Activated CD4-positive, alpha-beta T cell treated with anti-CD3 and anti-CD28 coated beads, Interleukin-2, amount 10 ng/mL, durations not matched to agents 7 days and 5 days (primary cell): ENCODE measurements around the gene KRT79. TPM values are rescaled to one million over a fixed set of nuclear protein-coding genes. Genes with fewer than 3 reads are reported as not detected.
"Not testable (repeated sequence)": the region's sequence is repeated elsewhere in the genome, so short reads cannot be mapped to it uniquely, and the experiment has no call there.

Experiments used
- CTCF ChIA-PET: fragments of 350-600 bp; sonication (Branson Sonifier 250); formaldehyde crosslinking; loops from one replicate; lab custom pipeline; 2021; ENCODE audit warnings: antibody characterized with exemption; lab: Charles Lee
- POLR2A ChIA-PET: fragments of 350-600 bp; sonication (Branson Sonifier 250); formaldehyde crosslinking; loops from one replicate; lab custom pipeline; 2021; ENCODE audit warnings: antibody characterized with exemption; lab: Charles Lee
- DNase-seq: peaks from one replicate; pipeline ENCODE4 v3.0.0-alpha.2; 2020
- H3K27ac Mint-ChIP-seq: one replicate; pipeline ENCODE4 v1.8.0; 2021; ENCODE audit warnings: mild to moderate bottlenecking, moderate library complexity, mixed read lengths
- H3K27me3 Mint-ChIP-seq: one replicate; pipeline ENCODE4 v1.8.0; 2021; ENCODE audit warnings: mixed read lengths
- H3K36me3 Mint-ChIP-seq: one replicate; pipeline ENCODE4 v1.8.0; 2021; ENCODE audit warnings: low read depth, mixed read lengths
- H3K4me1 Mint-ChIP-seq: one replicate; pipeline ENCODE4 v1.8.0; 2021; ENCODE audit warnings: mixed read lengths
- H3K4me3 Mint-ChIP-seq: one replicate; pipeline ENCODE4 v1.8.0; 2021; ENCODE audit warnings: mild to moderate bottlenecking, moderate library complexity, mixed read lengths
- H3K9me3 Mint-ChIP-seq: one replicate; pipeline ENCODE4 v1.8.0; 2021; ENCODE audit warnings: mixed read lengths
- total RNA-seq, 2 experiments: library from RNA; stranded (reverse); gene quantifications; one replicate each; pipeline ENCODE4 v1.2.3, GENCODE V29; 2021

The KRT79 gene
- total RNA-seq: not detected

DNA sequence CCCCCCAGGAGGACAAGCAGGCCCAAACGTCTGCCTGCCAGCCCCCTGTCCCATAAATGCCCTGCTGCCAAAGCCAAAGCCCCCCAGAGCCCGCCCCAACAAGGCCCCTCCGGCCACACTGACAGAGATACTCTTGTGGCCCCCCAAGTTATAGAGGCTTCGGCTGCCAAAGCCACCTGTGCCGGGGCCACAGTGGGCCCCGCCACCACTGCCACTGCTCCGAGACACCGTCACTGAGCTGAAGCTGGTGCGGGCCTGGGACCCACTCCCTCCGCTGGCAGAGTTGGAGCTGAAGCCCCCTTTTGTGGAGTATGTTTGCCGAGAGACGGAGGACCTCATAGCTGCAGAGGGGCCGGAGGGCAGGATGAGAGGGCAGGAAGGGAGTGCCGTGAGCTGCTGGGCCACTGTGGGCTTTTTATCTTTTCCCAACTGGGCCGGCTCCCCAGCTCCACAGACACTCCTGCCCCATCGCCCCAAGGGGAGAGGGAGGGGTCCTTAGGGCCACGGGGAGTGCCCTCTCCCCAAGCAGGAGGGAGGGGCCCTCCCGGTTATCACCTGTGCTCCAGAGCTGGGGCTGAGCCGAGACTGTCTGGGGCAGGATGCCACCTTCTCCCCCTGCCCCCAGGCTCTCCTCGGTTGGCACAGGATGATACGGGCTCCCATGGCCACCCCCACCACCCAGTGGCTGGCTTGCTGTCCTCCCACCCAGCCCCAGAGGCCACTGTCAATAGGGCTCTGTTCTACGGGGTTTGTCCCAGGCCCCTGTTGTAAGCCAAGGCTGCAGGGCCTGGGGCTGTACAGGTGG is at the start of gene KRT79:
Gene KRT79 (minus strand): TSS at position 390 of the 805 bp plus-strand sequence. CDS start 51 bp downstream, at position 339.
- POLR2A ChIA-PET: no interaction called here

DNA sequence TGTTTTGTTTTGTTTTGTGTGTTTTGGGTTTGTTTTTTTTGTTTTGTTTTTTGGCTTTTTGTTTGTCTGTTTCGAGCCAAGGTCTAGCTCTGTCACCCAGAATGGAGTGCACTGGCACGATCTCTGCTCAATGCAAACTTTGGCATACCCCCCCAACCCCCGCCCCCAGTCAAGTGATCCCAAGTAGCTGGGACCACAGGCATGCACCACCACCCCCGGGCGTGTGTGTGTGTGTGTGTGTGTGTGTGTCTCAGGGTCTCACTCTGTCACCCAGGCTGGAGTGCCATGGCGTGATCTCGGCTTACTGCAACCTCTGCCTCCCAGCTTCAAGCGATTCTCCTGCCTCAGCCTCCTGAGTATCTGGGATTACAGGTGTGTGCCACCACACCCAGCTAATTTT is 46.4 kb upstream of the KRT79 start:
- CTCF ChIA-PET: interaction anchor here (0.5 to 3.8 kb wide), 21 partner anchors 10 to 519 kb away, joined by 3 to 21 read pairs (median 5); no protein-coding TSS in a partner anchor
- POLR2A ChIA-PET: interaction anchor here (0.6 kb wide), 1 partner anchor 293 kb away, joined by 3 read pairs; no protein-coding TSS in a partner anchor

More for the DNA sequence above, at the start of gene KRT79:
- H3K4me3 Mint-ChIP-seq: no peak within 1 kb of the TSS
- no peaks in the 10 kb centered on the region for H3K27me3 Mint-ChIP-seq
- no peak within 1 kb of the TSS for H3K27ac Mint-ChIP-seq
- no peaks in the 10 kb centered on the region for H3K36me3 Mint-ChIP-seq
- no peaks in the 10 kb centered on the region for H3K9me3 Mint-ChIP-seq
- CTCF ChIA-PET: interaction anchor here (1.3 kb wide), 1 partner anchor 39 kb away, joined by 3 read pairs; no protein-coding TSS in a partner anchor
- no peak for DNase-seq
- H3K4me1 Mint-ChIP-seq: peaks cover 22% of the 10 kb centered on the region

DNA sequence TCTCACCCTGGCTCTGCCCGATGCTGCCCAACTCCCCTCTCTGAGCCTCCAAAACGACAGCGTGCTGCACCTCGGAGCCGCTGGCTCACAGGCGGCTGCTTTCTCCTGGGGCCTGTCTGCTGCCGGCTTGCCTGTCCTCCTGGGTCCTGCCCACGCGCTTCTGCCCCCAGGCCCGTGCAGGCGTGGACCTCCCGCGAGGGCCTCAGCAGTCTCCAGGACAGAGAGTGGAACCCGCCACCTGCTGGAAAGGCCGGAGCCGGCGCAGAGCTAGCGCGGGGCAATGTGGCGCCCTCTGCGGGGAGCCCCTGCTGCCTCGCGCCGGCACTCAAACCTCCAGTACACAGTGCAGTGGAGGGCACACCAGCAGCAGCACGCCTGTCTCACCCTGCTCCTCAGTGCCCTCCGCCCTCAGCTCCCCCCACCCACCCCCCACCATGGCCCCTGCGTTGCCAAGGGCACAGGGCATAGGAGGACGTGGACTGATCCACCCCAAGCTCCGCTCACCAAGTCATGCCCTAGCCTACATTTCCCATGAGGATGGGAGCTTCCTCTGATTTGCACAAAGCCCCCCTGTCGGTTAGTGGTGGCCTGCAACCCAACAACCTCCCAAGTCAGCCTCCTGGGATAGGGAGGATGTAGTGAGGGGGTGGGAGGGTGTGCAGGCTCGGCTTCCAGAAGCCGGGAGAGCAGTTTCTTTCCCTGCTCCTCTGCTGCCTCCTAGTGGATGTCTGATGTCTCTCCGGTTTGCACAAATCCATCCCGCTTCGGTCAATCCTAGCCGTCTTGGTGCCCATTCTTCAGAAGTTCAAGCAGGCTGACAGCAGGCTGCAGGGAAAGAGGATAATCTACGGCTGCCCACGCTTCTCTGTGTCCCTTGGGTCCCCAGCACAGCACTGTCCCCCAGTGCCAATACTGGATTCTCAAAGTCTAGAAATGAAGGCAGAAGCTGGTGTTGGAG is 45.6 kb upstream of the KRT79 start:
- peak overlapping the region; percentile 31 for H3K4me3 Mint-ChIP-seq
- H3K27ac Mint-ChIP-seq: no peak overlapping the region
- POLR2A ChIA-PET: interaction anchor here (0.6 kb wide), 1 partner anchor 292 kb away, joined by 3 read pairs; no protein-coding TSS in a partner anchor

More for the DNA sequence above, 46.4 kb upstream of the KRT79 start:
- not testable (repeated sequence) for H3K9me3 Mint-ChIP-seq, H3K4me3 Mint-ChIP-seq, H3K27me3 Mint-ChIP-seq, DNase-seq, H3K4me1 Mint-ChIP-seq, H3K36me3 Mint-ChIP-seq
- H3K27ac Mint-ChIP-seq: peak overlapping the region; percentile 55

DNA sequence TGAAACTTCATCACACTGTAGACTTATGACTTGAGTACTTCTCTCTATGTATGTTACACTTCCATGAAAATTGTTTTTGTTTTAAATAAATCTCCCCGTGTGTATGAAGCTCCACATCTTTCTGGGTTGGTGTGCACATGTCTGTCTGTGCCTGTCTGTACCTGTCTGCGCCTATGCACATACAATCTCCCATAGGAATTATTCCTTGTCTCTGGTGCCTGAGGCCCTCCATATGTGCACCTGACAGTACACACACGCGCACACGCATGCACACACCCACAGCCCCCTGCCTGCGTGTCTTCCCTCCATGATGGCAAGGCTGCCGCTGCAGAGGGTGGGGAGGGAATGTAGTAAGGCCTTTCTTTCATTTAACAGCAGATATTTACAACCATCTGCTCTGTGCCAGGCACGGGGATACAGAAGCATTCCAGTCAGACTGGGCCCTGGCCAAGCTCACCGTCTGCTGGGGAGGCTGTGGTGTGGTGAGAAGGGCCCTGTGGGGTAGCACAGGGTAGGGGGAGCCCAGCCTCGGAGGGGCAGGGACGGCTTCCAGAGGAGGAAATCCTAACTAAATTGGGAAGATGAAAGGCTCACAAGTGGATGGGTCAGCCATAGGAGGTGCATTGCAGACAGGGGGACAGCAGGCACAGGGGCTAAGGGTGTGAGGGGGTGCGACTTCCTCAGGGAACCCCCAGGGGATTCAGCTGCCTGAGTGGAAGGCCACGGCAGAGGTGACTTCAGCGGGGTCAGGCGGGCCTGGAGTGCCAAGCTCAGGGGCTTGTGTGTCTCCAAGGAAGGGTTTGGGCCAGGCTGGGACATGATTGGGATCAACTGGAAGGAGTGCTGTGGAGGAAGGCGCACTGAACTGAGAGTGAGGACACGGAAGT is 44.6 kb upstream of the KRT79 start:
- DNase-seq: no peak
- no peaks in the 10 kb centered on the region for H3K36me3 Mint-ChIP-seq
- peaks cover 16% of the 10 kb centered on the region for H3K4me1 Mint-ChIP-seq
- no peak overlapping the region for H3K4me3 Mint-ChIP-seq
- ChIA-PET POLR2A (no interaction called here), CTCF (interaction anchor here (0.6 to 3.8 kb wide), 30 partner anchors 8 to 721 kb away, joined by 3 to 21 read pairs (median 4); partner anchors contain the start of gene KRT73)
- H3K27me3 Mint-ChIP-seq: peaks cover 9% of the 10 kb centered on the region
- H3K27ac Mint-ChIP-seq: no peak overlapping the region
- no peaks in the 10 kb centered on the region for H3K9me3 Mint-ChIP-seq

More for the DNA sequence above, 45.6 kb upstream of the KRT79 start:
- Mint-ChIP-seq H3K27me3 (peaks cover 6% of the 10 kb centered on the region), H3K36me3 (no peaks in the 10 kb centered on the region), H3K9me3 (no peaks in the 10 kb centered on the region), H3K4me1 (peaks cover 10% of the 10 kb centered on the region)
- CTCF ChIA-PET: interaction anchor here (0.5 to 3.8 kb wide), 40 partner anchors 9 to 722 kb away, joined by 3 to 21 read pairs (median 4); partner anchors contain the start of gene KRT73
- DNase-seq: peak; percentile 75

DNA sequence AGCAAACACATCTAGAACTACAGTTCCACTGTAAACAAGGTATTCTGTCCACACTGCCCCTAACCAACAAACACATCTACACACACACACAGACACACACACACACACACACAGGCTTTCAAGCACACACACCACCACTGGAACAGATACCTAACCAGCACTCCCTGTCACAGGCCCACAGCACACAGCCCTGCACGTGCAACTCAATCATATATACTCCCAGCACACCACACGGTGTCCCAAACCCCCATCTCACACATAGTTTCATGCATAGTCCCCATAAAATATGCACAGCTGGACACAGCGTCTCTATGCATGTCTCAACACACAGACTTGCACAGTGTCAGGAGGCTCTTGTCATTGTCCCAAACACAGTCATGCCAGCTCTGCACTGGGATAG is 43.1 kb upstream of the KRT79 start:
- Mint-ChIP-seq H3K4me1 (peaks cover 23% of the 10 kb centered on the region), H3K4me3 (no peak overlapping the region), H3K27ac (peak overlapping the region; percentile 10), H3K27me3 (peaks cover 15% of the 10 kb centered on the region), H3K9me3 (no peaks in the 10 kb centered on the region), H3K36me3 (no peaks in the 10 kb centered on the region)
- CTCF ChIA-PET: interaction anchor here (0.6 to 1.2 kb wide), 3 partner anchors 108 to 296 kb away, joined by 3 read pairs; no protein-coding TSS in a partner anchor
- POLR2A ChIA-PET: no interaction called here
- DNase-seq: no peak

DNA sequence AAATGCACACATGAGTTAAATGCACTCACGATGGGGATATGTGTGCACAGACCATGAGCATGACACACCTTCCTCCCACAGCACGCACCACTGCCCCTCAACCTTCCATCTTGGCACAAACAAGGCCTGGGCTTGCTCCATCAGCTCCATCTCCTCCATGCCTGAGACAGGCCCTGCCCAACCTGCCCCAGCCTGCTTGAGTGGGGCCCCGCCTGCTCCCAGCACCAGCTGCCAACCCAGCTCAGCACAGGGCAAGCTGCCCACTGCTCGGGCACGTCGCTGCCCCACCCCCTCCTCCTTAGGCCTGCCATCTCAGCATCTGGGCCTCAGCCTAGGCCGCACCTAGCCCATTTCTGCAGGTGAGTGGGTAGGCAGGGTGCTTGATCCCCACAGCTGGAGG is 42.3 kb upstream of the KRT79 start:
- CTCF ChIA-PET: interaction anchor here (1.4 kb wide), 1 partner anchor 104 kb away, joined by 4 read pairs; no protein-coding TSS in a partner anchor
- Mint-ChIP-seq H3K9me3 (no peaks in the 10 kb centered on the region), H3K36me3 (no peaks in the 10 kb centered on the region), H3K4me3 (no peak overlapping the region), H3K27me3 (peaks cover 13% of the 10 kb centered on the region), H3K27ac (no peak overlapping the region), H3K4me1 (peaks cover 23% of the 10 kb centered on the region)
- no peak for DNase-seq
- POLR2A ChIA-PET: no interaction called here

DNA sequence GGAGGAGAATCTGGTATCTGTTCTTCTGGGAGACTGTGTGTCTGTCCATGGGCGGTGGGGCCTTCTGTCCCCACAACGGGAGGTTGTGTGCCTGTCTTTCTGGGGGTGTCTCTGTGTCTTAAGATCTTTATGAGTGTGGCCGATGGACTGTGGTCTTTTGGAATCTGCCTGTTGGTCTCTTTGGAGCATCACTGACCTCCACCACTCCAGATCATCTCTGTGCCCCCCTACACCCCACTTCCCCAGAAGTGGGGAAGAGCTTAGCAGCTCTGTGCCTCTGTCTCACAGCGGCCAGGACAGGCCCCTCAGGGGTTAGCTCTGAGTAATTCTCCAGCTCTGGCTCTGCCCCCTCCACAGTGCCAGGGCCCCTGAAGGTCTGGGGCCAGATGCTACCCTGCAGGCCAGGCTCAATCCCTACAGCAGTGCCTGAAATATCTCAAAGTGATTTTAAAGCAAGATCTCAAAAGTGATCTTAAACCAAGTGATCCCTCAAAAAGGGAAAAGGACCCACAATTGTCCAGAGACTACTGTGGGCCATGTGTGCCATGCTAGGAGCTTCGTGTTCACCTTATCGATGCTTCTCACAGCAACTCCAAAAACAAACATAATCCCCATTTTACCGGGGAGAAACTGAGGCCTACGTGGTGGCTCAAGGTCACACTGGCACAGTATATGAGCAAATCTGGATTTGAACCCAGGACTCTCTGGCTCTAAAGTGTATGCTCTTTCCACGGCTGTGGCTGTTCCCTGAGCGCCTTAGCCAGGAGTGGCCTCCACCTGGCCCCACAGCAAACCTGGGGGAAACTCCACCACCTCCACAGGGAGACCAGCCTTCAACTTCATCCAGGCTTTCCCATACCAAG is 40.7 kb upstream of the KRT79 start:
- Mint-ChIP-seq H3K4me1 (peaks cover 17% of the 10 kb centered on the region), H3K4me3 (peak overlapping the region; percentile 62), H3K27me3 (peaks cover 9% of the 10 kb centered on the region), H3K27ac (peak overlapping the region; percentile 73), H3K36me3 (no peaks in the 10 kb centered on the region), H3K9me3 (no peaks in the 10 kb centered on the region)
- DNase-seq: no peak
- ChIA-PET POLR2A (no interaction called here), CTCF (interaction anchor here (0.9 to 2.3 kb wide), 5 partner anchors 94 to 718 kb away, joined by 3 to 7 read pairs (median 5); no protein-coding TSS in a partner anchor)

DNA sequence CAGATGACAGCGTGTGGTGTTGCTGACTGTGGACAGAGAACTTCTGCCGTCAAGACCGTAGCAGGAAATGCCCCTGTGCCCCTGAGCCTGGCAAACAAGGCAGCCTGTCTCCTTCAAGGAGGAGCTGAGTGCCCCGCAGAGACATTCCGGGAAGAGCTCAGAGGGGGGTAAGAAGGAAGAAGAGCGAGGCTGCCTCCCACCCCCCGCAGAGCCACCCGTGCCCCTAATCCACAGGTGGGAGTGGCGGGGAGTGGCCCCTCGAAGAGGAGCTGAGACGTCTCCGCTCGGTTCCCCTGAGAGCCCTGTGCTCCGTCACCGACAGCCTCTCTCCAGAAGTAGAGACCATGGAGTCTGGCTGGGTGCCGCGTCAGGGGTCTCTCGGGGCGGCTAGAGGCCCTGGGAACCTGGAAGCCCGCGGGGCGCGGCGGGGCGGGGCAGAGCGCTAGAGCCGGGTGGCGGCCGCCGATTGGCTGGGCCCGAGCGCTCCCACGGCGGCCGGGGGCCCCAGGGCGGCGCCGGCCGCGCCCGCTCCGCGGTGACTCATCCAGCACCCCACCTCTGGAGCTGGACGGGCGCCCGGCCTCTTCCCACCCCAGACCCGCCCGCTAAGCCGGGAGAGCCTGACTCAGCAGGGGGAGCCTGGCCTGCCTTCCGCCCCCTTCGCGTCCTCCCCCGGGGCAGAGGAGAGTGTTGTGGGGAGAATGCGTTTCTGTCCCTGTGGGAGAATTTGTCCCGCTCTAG is 39.9 kb upstream of the KRT79 start:
- ChIA-PET POLR2A (interaction anchor here (0.6 kb wide), 1 partner anchor 720 kb away, joined by 6 read pairs; no protein-coding TSS in a partner anchor), CTCF (interaction anchor here (0.9 to 2.3 kb wide), 10 partner anchors 9 to 717 kb away, joined by 3 to 7 read pairs (median 4); no protein-coding TSS in a partner anchor)
- Mint-ChIP-seq H3K4me3 (peak overlapping the region; percentile 72), H3K27ac (peak overlapping the region; percentile 81), H3K9me3 (no peaks in the 10 kb centered on the region), H3K27me3 (peaks cover 9% of the 10 kb centered on the region), H3K36me3 (no peaks in the 10 kb centered on the region), H3K4me1 (peaks cover 18% of the 10 kb centered on the region)
- peak; percentile 39 for DNase-seq

DNA sequence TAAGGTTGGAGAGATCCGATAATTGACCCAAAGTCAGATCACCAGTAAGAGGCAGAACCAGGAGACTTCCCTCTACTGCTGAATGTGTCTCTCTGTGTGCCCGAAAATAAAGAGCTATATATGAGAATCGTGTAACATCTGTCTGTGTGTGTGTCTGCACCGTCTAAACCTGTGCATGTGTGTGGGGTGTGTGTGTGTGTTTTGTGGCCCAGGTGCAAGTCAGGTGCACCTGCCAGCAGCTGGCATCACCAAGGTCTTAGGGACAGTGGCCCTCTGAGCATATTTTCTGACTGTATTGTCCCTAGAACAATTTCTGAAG is 39.4 kb upstream of the KRT79 start:
- Mint-ChIP-seq H3K36me3 (no peaks in the 10 kb centered on the region), H3K4me1 (peaks cover 20% of the 10 kb centered on the region), H3K27ac (peak overlapping the region; percentile 81), H3K4me3 (peak overlapping the region; percentile 72), H3K9me3 (no peaks in the 10 kb centered on the region), H3K27me3 (peaks cover 9% of the 10 kb centered on the region)
- POLR2A ChIA-PET: no interaction called here
- CTCF ChIA-PET: interaction anchor here (1.0 to 2.3 kb wide), 10 partner anchors 9 to 716 kb away, joined by 3 to 7 read pairs (median 5); no protein-coding TSS in a partner anchor
- no peak for DNase-seq

DNA sequence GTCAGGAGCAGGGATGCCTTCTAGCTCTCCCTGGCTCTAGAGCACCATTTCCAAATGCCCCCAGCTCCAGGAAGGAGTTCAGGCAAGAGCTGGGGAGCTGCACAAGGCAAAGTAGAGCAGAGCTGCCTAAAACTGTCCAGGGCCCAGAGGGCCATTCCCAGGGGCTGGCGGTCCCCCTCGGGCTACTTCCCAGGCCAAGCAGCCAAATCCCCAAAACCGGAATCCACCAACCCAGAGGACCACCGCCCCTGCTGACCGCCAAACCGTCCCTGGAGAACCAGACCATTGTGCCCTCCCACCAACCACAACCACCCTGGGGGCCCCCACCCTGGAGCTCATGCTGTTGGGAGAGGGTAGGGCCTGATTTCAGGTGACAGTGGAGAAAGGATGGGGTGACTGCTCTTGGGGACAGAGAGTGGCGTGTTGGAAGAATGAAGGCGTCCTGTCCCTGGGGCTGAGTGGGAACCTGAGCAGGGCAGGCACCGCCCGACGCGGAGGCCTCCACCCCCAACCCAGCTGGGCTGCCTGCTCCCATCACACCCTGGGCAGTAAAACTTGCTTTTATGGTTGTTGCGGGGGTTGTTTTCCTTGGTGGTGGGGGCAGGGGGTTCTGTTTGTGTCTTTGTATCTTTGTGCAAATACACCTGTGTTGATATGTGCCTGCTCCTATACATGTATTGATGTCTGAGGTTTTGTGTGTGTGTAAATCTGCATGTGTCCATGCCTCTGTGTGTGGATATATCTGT is 38.7 kb upstream of the KRT79 start:
- peaks cover 23% of the 10 kb centered on the region for H3K4me1 Mint-ChIP-seq
- POLR2A ChIA-PET: no interaction called here
- H3K9me3 Mint-ChIP-seq: no peaks in the 10 kb centered on the region

More for the DNA sequence above, 38.7 kb upstream of the KRT79 start:
- Mint-ChIP-seq H3K4me3 (no peak overlapping the region), H3K36me3 (no peaks in the 10 kb centered on the region), H3K27me3 (peaks cover 9% of the 10 kb centered on the region), H3K27ac (no peak overlapping the region)
- CTCF ChIA-PET: interaction anchor here (1.0 to 2.3 kb wide), 11 partner anchors 8 to 716 kb away, joined by 3 to 7 read pairs (median 5); no protein-coding TSS in a partner anchor
- no peak for DNase-seq
